Aorta (tissue), 5 donors: ENCODE measurements around the gene TMTC1. TPM values are rescaled to one million over a fixed set of nuclear protein-coding genes. Genes with fewer than 3 reads are reported as not detected.
"Not testable (repeated sequence)": the region's sequence is repeated elsewhere in the genome, so short reads cannot be mapped to it uniquely, and the experiment has no call there.

Experiments used
- ATAC-seq: fragments of 200-7000 bp; cut with Tn5 transposase; one replicate; pipeline ENCODE4 v1.9.1; 2022; ENCODE audit warnings: moderate library complexity; ENCODE audit not compliant: low FRiP score
- DNase-seq, 2 donors: peaks; one replicate each; pipeline ENCODE4 v3.0.0-alpha.2; 2020
- H3K27ac ChIP-seq, 2 donors: one replicate each; pipeline ENCODE4 v1.5.1; 2013; ENCODE audit warnings: low read length in 2 of 2, mild to moderate bottlenecking in 2 of 2, moderate library complexity in 2 of 2, control low read depth in 1 of 2, inconsistent platforms in 1 of 2, low read depth in 1 of 2
- H3K27me3 ChIP-seq, 2 donors: one replicate each; pipeline ENCODE4 v1.6.1; 2013; ENCODE audit warnings: control low read depth in 1 of 2, low read length in 1 of 2, mild to moderate bottlenecking in 1 of 2, moderate library complexity in 1 of 2; ENCODE audit not compliant: insufficient read depth in 2 of 2, control insufficient read depth in 1 of 2
- H3K36me3 ChIP-seq, 2 donors: one replicate each; pipeline ENCODE4 v1.6.1; 2013; ENCODE audit warnings: control low read depth in 1 of 2, low read length in 1 of 2, mild to moderate bottlenecking in 1 of 2; ENCODE audit not compliant: insufficient read depth in 2 of 2, control insufficient read depth in 1 of 2
- H3K4me1 ChIP-seq, 2 donors: one replicate each; pipeline ENCODE4 v1.6.1; 2013; ENCODE audit warnings: low read length in 2 of 2, control low read depth in 1 of 2, mild to moderate bottlenecking in 1 of 2, moderate library complexity in 1 of 2; ENCODE audit not compliant: insufficient read depth in 2 of 2, control insufficient read depth in 1 of 2
- H3K4me3 ChIP-seq, 2 donors: one replicate each; pipeline ENCODE4 v1.5.1; 2013; ENCODE audit warnings: low read length in 2 of 2, control low read depth in 1 of 2, mild to moderate bottlenecking in 1 of 2
- H3K9me3 ChIP-seq: one replicate; pipeline ENCODE4 v1.6.1; 2013; ENCODE audit warnings: mild to moderate bottlenecking, low read length; ENCODE audit not compliant: control insufficient read depth
- WGBS, 2 donors: extraction: QIAGEN DNeasy Blood & Tissue Kit; methylation state at CpG; one replicate each; pipeline ENCODE4 v1.1.7; 2013; 5-methylcytosine and 5-hydroxymethylcytosine counted together
- intact Hi-C, 2 donors: fragments of 100-400 bp; cut with DNase I; formaldehyde crosslinking; loops; one replicate each; pipeline versions ENCODE4 v1.14.2 to v1.15.0; 2022
- polyA plus RNA-seq, 2 donors: library from polyadenylated mRNA; stranded (reverse); fragments of 200-250 nt; gene quantifications; one replicate each; pipeline ENCODE4 v1.2.3, GENCODE V29; 2013
- total RNA-seq, 2 donors: library from RNA; stranded (reverse); fragmentation: NEBNext Ultra II Directional; extraction: Animal tissue kit (Norgen Biotek cat#: 25700); gene quantifications; one replicate each; pipeline ENCODE4 v1.2.1, GENCODE V29; 2021
- donor health status: healthy with polysubstance abuse.
- donor health status: Bipolar disorder and iron deficiency.
- donor health status: DM: no; HTN: no; CAD: no.
- donor health status: DM: no; HTN: no; CAD: no.
- donor health status: DM: yes; HTN: yes; CAD: no.

The TMTC1 gene
- total and polyA plus RNA-seq, 4 donors = 12.8 to 84.6 (median 46.7) TPM

GRCh38 chr12:29563636-29564035 lies 220.1 kb downstream of the TMTC1 start:
- ATAC-seq = no peak
- intact Hi-C loops = no loop called here
- WGBS, 2 donors = 9 to 17% methylated on average over 10 of the region's 10 CpGs

DNA sequence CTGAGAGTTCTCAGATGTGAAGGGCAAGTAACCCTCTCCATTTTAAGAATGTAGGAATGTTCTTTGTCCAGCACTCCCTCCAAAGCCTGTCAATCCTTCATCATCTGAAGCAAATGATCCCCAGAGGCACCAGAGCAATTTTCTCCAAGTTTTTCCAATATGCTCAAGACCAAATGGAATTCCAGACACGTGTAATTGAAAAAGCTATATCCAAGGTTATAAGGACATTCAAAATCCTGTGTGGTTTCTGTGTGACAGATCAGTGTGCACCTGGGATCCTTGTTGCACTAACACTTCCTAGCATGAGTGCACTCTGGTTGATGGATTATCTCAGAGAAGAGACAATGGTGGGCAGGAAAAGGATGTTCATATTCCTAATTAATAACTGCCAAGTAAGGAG lies 220.7 kb downstream of the TMTC1 start:
- H3K27ac ChIP-seq = no peak overlapping the region
- intact Hi-C loops = no loop called here
- no peak overlapping the region for H3K4me3 ChIP-seq
- peaks cover 6 to 13% of the 10 kb centered on the region in 2 donors for H3K4me1 ChIP-seq
- H3K9me3 ChIP-seq = no peaks in the 10 kb centered on the region
- no peaks in the 10 kb centered on the region for H3K36me3 ChIP-seq
- ATAC-seq = no peak
- no peak for DNase-seq
- 50 to 68% methylated on average over 1 of the region's 1 CpG for WGBS, 2 donors
- H3K27me3 ChIP-seq = no peaks in the 10 kb centered on the region

More at GRCh38 chr12:29563636-29564035, 220.1 kb downstream of the TMTC1 start:
- Histone ChIP-seq H3K4me3 (peak overlapping the region in 1 of 2 donors; percentile 26), H3K4me1 (peaks cover 6 to 13% of the 10 kb centered on the region in 2 donors), H3K27ac (peak overlapping the region in 1 of 2 donors; percentile 63), H3K9me3 (no peaks in the 10 kb centered on the region), H3K27me3 (no peaks in the 10 kb centered on the region), H3K36me3 (no peaks in the 10 kb centered on the region)
- DNase-seq = no peak

DNA sequence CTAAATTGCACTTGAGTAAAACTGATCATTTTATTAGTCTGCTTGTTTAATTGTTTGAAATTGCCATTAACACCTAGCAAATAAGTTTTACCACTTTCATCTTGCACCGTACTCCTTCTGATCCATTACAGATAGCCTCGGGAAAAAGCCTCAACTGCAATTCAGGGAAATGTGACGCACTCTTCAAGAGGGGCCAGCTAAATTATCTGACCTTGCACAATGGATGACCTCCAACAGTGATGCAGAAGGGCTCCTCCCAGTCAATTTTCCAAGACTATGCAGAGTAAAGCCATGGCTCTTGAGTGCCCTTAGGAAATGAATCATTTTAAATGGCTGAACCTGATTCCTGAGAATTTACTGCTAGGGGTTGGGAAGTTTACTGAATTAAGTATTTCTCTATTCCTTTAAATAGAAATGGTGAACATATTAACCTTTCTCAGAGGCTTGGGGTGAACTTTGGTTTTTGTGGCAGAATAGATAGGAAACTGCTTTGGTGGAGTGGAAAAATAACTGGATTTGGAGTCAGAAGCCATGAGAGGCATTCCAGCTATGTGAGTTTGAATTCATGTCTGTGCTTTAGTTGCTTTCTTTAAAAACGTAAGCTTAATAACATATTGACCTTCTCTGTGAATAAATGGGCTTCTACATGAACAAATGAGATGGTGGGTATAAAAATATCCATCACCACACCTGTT lies 221.5 kb downstream of the TMTC1 start:
- Histone ChIP-seq H3K9me3 (no peaks in the 10 kb centered on the region), H3K27me3 (no peaks in the 10 kb centered on the region), H3K36me3 (no peaks in the 10 kb centered on the region), H3K27ac (no peak overlapping the region), H3K4me1 (peaks cover 6 to 13% of the 10 kb centered on the region in 2 donors), H3K4me3 (no peak overlapping the region)
- ATAC-seq (peak; percentile 91), DNase-seq (peak in 1 of 2 donors; percentile 56)
- intact Hi-C loops = no loop called here
- WGBS, 2 donors = 63 to 70% methylated on average over 4 of the region's 4 CpGs

GRCh38 chr12:29561664-29562071 lies 222.1 kb downstream of the TMTC1 start:
- no peaks in the 10 kb centered on the region for H3K36me3 ChIP-seq
- no peaks in the 10 kb centered on the region for H3K27me3 ChIP-seq
- DNase-seq (no peak), ATAC-seq (peak; percentile 16)
- no peak overlapping the region for H3K27ac ChIP-seq
- WGBS, 2 donors = 59 to 77% methylated on average over 3 of the region's 3 CpGs
- H3K4me3 ChIP-seq = no peak overlapping the region
- H3K4me1 ChIP-seq = peaks cover 6 to 13% of the 10 kb centered on the region in 2 donors
- no peaks in the 10 kb centered on the region for H3K9me3 ChIP-seq
- intact Hi-C loops = no loop called here

DNA sequence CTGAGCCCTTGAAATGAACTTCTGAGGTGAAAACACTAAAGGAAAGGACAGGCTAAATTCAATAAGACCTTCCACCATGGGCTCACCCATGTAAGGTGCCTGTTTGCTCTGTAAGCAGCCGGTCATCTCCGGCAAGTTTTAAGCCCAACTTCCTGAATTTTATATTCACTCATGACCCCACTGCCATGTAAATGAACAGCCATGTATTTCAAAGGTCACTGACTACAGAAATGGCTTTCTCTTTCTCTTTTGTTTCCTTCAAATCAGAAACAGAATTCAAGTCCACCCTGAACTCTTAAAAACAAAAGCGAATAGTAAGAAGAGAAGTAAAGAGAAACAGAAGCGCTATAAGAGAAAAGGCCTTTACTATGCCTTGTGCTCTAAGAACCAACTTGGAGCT lies 224.5 kb downstream of the TMTC1 start:
- no peak overlapping the region for H3K4me3 ChIP-seq
- no peak overlapping the region for H3K27ac ChIP-seq
- DNase-seq = no peak
- ATAC-seq = no peak
- H3K36me3 ChIP-seq = no peaks in the 10 kb centered on the region
- intact Hi-C loops = loop anchor here (10.0 kb wide), 4 partner anchors 216 to 726 kb away; partner anchors contain the start of gene TMTC1 (in 1 of the 2)
- H3K27me3 ChIP-seq = no peaks in the 10 kb centered on the region
- 73 to 75% methylated on average over 4 of the region's 4 CpGs for WGBS, 2 donors
- H3K9me3 ChIP-seq = no peaks in the 10 kb centered on the region
- H3K4me1 ChIP-seq = peaks cover 6 to 12% of the 10 kb centered on the region in 2 donors

GRCh38 chr12:29556363-29556762 lies 227.4 kb downstream of the TMTC1 start:
- ATAC-seq (no peak), DNase-seq (no peak)
- Histone ChIP-seq H3K27me3 (no peaks in the 10 kb centered on the region), H3K4me3 (no peak overlapping the region), H3K27ac (no peak overlapping the region), H3K4me1 (peaks cover 0 to 2% of the 10 kb centered on the region in 2 donors), H3K9me3 (no peaks in the 10 kb centered on the region), H3K36me3 (no peaks in the 10 kb centered on the region)
- intact Hi-C loops = loop anchor here (10.0 kb wide), 4 partner anchors 218 to 728 kb away; partner anchors contain the start of gene TMTC1 (in 1 of the 2)

GRCh38 chr12:29555451-29555850 lies 228.3 kb downstream of the TMTC1 start:
- intact Hi-C loops = loop anchor here (10.0 kb wide), 4 partner anchors 219 to 729 kb away; partner anchors contain the start of gene TMTC1 (in 1 of the 2)
- DNase-seq, H3K27ac ChIP-seq, ATAC-seq, H3K36me3 ChIP-seq, H3K4me1 ChIP-seq, H3K9me3 ChIP-seq, H3K27me3 ChIP-seq, H3K4me3 ChIP-seq: not testable (repeated sequence)
- 91 to 92% methylated on average over 1 to 2 of the region's 2 CpGs for WGBS, 2 donors

- Histone ChIP-seq H3K36me3 (no peaks in the 10 kb centered on the region), H3K4me1 (peaks cover 0 to 2% of the 10 kb centered on the region in 2 donors), H3K4me3 (no peak overlapping the region), H3K27me3 (no peaks in the 10 kb centered on the region), H3K9me3 (no peaks in the 10 kb centered on the region), H3K27ac (no peak overlapping the region)
- 24 to 32% methylated on average over 3 of the region's 3 CpGs for WGBS, 2 donors
- no peak for DNase-seq
- peak; percentile 40 for ATAC-seq
- intact Hi-C loops = loop anchor here (10.0 kb wide), 4 partner anchors 222 to 732 kb away; partner anchors contain the start of gene TMTC1 (in 1 of the 2)
These were observed 230.6 kb downstream of the TMTC1 start for GRCh38 chr12:29552994-29553748.
